ENCODE results near the gene GUCD1. TPM values are rescaled to one million over a fixed set of nuclear protein-coding genes. Genes with fewer than 3 reads are reported as not detected.

The GUCD1 gene
- total RNA-seq, 1 donor from 2014 or later: 130 TPM

DNA sequence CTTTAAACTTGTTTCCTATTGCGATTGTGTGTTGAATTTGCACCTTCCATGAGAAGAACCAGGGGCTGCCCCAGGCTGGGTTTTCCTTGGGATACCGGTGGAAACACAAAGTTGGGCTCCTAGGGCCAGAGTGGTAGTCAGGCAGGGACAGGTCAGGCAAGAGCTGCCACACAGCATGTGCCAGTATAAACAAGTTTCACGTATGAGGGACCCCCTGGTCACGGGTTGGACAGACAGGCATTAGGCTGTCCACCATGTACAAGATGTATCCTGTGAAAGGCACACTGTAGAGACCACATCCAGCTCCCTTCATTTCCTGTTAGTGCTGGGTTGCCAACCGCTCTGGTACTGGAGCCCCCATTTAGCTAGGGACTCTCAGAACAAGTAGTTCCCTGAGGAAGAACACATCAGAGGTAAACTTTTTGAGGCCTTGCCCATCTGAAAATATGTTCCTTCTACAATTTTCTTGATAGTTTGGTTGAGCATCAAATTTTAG is 51.0 kb downstream of the GUCD1 start:
- no peak for DNase-seq (ENCODE audit: low spot score)

DNA sequence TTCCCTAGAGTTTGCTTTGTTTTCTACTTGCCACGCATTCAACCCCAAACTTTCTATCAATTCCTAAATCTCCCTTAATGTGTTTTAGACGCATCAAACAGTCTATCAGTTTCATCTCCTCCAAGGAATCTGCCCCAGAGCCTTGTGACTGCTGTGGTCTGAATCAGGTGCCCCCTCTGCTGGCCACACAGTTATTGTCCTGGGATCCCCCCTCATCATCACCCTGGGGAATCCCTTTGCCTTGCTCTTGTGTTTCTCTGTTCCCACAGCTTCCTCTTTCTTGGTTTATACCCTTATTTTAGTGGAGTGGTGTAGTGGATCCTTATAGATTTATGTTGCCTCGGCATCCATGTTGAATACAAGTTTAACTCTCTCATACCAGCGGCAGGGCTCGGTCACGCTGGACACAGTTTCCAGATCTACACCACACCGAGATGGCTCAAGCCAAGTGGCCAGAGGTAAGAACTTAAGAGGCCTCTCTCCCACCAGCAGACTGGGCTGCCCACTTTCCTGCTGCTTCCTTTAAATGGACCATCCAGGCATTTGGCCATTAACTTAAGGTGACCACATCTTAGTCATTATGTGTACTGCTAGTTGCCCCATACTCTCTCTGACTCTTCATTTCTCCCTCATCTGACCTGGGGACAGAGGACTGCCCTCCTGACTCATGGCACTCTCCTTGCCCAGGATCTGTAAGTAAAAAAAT is 51.6 kb downstream of the GUCD1 start:
- DNase-seq (ENCODE audit: low spot score): no peak

DNA sequence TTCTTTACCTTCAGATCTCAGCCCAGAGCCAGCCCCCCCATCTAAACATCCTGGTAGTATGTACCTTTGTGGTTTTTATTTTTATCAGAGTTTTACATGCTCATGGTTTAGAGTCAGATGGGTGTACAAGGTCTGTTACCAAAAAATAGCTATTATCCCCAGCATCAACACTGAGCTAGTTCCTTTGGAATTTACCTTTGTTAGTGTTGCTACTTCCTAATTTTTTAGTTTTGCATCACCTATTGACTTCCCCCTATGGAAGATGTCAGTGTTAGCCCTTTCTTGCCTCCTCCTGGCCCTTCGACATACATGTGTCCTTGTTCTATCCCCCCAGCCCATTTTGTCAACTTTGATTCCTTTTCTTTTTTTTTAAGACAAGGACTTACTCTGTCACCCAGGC is 52.4 kb downstream of the GUCD1 start:
- DNase-seq (ENCODE audit: low spot score): no peak

DNA sequence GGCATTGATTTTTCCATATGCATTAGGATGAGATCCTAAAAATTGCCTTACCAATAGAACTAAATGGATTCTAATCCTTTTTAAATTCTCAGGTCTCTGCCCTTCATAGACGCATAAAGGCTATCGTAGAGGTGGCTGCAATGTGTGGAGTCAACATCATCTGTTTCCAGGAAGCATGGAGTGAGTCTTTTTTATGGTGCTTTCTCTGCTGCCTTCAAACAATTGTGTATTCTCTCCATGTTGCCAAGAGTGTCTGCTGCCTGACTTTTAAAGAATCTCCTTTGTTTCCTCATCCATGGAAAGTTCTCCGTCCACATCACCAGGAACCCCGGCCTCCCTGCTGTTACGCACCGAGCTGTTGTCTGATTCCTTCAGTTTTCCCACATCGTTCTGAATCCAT is 52.9 kb downstream of the GUCD1 start:
- no peak for DNase-seq (ENCODE audit: low spot score)

DNA sequence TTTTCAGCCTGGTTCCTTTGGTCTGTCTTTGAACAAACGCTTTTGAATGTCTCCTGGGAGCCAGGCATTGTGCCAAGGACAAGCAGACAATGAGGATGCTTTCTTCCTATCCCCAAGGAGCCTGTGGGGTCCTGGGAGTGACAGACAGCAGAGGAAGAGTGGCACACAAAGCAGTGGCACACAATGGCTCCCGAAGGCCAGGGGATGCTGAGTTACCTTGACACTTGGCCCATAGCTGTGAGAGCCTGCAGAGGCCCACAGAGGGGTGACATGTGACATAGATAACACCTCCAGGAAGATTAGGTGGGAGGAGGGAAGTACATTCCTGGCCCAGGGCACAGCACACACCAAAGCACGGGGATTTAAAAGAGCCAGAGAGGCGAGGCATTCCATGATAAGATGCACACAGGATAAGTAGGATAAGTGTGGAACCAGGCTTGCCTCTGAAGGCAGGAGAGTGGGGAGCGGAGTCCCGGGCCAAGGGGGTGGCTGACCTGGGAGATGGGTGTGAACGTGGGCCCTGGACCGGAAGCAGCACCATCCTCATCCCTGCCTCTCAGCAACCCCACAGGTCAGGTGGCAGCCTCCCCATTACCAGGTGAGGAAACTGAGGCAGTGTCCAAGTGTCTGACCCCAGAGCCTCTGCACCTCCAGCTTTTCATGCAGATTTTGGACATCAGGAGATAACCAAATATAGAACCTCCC is 53.5 kb downstream of the GUCD1 start:
- DNase-seq (ENCODE audit: low spot score): no peak

DNA sequence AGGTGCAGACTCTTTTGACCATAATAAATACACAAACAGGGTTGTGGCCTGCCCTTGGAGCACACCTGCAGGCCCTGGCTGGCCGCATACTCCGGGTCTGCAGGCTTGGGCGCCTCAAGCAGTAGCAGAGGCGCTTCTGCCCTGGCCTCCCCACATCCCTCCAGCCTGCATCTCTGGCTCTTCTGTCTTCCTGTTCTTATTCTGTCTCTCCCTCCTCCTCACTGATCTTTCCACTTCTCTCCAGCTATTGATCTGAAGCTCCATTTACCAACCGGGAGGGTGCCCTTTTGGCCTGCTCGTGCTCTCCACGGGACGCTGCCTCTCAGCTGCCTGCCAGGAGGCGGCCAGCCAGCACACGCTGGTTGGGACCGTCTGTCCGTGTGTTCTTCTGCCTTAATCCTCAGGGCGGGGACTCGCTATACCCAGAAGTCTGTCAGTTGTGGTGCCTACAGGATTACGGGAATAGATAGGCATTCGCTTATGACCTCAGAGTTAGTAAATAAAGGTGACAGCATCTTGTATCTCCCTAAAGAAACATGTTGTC is 54.6 kb downstream of the GUCD1 start:
- DNase-seq (ENCODE audit: low spot score): no peak

DNA sequence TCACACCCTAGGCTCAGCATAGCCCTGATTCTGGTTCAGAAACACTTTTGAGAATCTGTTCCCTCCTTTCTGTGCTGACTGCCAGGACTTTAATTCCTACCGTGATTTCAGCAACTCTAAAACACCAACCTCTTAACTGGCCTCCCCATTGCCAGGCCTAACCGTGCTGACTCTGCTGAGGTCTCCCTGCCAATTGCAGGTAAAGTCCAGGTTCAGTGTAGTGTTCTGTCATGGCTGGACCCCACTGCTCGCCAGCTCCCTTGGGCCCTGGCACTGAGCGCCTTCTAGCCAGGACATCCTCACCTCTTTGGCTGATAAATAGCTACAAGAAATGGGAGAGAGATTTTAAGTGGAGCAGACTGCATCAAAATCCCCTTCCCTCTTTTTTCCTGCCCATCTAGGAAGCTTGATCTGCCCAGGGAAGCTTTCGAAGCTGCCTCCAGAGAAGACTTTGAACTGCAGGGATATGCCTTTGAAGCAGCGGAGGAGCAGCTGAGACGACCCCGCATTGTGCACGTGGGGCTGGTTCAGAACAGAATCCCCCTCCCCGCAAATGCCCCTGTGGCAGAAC is 55.1 kb downstream of the GUCD1 start:
- DNase-seq (ENCODE audit: low spot score): no peak

DNA sequence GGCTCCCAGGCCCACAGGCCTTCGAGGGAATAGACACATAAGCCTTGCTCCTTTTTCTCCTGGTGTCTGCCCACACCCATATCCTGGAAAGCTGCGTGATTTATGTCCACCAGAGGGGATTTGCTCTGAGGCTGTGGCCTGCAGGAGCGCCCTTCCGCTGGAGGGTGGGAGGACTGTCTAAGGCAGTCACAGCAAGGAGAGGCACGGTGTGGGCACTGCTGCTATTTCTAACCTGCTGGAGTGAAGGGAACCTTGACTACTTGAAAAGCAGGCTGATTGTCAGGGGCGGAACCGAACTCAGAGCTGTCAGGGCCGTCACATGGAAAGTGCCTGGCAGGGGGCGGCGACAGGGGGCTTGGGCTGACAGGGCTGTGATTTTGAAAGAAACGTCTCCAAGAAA is 56.1 kb downstream of the GUCD1 start:
- no peak for DNase-seq (ENCODE audit: low spot score)

DNA sequence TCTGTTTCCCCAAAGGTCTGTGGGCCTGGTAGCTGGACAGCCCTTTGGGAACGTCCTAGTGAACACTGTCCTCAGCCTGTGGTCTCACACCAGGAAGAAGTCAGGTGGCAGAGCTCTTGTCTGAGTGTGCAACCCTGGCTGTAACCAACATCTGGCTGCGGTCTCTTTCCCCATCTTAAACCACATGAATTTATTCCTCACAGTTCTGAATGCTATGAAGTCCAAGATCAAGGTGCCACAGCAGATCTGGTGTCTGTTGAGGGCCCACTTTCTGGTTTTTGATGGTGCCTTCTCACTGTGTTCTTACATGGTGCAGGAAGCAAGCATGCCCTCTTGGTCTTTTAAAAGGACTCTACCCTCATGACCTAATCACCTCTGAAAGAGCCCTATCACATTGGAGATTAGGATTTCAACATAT is 57.1 kb downstream of the GUCD1 start:
- DNase-seq (ENCODE audit: low spot score): no peak

DNA sequence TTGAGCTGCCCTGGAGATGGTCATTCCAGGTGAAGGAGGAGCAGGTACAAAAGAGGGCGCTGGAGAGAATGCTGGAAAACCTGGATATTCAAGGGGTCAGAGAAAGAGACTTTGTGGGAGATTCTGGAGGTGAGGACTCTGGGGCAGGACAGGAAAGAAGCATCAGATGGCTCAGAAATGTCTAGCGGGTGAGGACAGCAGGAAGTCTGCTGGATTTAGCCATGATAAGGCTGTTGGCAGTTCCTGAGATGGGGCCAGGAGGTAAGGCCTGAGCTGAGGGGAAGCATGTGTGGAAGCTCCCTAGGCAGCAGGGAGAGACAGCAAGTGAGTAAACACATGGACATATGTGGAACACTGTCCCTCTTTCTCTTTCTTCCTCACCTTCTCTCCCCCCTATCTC is 58.3 kb downstream of the GUCD1 start:
- no peak for DNase-seq (ENCODE audit: low spot score)

DNA sequence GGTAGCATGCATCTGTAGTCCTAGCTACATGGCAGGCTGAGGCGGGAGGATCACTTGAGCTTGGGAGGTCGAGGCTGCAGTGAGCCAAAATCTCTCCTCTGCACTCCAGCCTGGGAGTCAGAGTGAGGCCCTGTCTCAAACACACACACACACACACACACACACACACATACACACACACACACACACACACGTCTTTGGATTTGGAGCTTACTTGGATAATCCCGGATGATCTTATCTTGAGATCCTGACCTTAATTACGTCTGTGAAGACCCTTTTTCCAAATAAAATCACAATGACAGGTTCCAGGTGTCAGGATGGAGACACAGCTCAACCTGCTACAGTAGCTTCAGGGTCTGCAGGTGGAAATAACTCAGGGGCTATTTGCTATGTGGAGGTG is 58.7 kb downstream of the GUCD1 start:
- no peak for DNase-seq (ENCODE audit: low spot score)

DNA sequence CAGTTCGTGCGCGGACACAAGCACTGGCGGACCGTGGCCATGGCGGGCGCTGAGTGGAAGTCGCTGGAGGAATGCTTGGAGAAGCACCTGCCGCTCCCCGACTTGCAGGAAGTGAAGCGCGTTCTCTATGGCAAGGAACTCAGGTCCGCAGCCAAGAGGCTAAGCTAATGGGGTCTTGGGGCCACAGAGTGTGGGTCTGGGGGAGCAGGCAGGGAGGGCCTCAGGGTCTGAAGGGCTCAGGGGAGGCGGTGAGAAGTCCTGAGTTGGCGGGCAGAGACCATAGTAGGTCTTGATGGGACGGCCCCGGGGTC is 59.6 kb downstream of the GUCD1 start:
- no peak for DNase-seq (ENCODE audit: low spot score)

DNA sequence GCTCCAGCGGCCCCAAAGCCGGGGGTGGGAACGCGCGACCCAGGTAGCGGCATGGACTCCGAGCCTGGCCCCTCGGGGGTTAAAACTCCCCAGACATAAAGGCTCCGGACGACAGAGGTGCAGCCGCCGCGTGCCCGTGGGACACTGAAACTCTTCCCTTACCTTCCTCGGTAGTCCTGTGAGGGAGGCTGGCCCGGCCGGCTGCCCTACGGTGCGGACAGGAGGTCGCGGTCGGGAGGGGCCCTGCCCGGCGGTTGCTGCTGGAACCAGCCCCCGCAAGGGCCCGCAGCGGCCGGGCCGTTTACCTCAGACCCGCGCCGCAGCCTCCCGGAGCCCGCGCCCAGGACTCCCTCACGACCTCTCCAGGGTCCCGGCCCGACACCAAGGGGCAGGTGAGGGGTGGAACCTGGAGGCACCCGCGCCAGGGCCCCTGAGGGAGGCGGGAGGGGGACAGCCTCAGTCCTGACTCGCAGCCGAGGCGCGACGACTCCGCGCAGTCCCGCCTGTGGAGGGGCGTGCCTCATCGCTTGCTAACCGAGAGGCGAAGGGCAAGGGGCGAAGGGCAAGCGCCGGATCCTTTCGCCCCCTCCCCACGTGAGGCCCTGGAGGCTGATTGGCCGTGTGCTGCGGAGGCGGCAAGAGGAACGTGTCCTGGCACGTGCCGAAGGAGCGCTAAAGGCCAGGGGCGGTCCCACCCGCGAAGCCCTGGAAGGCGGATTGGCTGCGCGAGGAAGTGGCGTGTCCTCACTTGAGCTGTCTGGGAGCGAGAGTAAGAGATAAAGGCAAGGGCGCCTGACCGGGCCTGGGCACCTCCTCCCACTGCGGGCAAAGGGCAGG is 60.2 kb downstream of the GUCD1 start, which contains the start of gene UPB1:
UPB1 (plus strand) TSS at position 805 of the 837 bp plus-strand sequence. CDS start 72 bp downstream, outside the sequence.
- no peak for DNase-seq (ENCODE audit: low spot score)

DNA sequence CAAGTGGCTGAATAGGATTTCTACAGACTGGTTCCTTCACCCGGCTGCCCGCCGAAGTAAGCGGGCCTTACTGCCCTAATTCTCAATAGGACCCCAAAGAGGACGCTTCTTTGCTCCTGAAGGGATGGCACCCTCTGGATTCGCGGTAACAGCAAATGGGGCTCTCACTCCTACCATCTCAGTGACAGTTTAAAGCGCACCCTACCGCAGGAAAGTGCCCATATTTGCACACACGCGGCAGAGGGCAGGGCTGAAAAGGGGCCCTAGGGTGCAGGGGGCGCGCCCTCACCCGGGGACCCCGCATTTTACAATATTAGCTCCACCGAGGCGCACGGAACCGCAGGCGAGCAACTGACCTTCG is 60.8 kb downstream of the GUCD1 start:
- no peak for DNase-seq (ENCODE audit: low spot score)

DNA sequence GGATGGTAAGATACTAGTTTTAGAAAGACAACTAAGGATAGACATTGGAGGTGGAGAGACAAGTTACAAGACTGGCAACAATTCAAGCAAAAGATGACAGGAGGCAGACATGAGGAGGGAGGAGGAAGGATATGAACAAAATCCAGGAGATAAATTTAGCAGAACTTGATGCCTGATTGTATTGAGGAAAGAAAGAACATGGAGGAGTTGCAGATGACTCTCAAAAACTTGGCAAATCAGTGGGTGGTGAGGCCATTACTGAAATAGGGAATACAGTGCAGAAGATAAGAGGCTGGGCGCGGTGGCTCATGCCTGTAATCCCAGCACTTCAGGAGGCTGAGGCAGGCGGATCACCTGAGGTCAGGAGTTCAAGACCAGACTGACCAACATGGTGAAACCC is 62.5 kb downstream of the GUCD1 start:
- no peak for DNase-seq (ENCODE audit: low spot score)

Other genes starting within 250 kb of the GUCD1 start
- 2.6 TPM for gene ADORA2A, start 127.5 kb downstream of the GUCD1 start, total RNA-seq
- 0.32 TPM for gene UPB1, start 59.8 kb downstream of the GUCD1 start, total RNA-seq
- gene SNRPD3, start 861 bp upstream of the GUCD1 start, total RNA-seq: 51.5 TPM
- 6.0 TPM for gene LRRC75B, start 37.9 kb upstream of the GUCD1 start, total RNA-seq
- gene GGT1, start 48.1 kb upstream of the GUCD1 start, total RNA-seq: 4.0 TPM
- gene PIWIL3, start 219.6 kb upstream of the GUCD1 start, total RNA-seq: not detected